H54 (cell line): ENCODE measurements around the gene CTBS.
A peak's percentile ranks its signal among the peaks of the same experiment; 100 is the strongest.
"Not testable (repeated sequence)": the region's sequence is repeated elsewhere in the genome, so short reads cannot be mapped to it uniquely, and the experiment has no call there.

Source experiments
- DNase-seq: peaks from one replicate; pipeline ENCODE4 v3.0.0; 2011; ENCODE audit warnings: low spot score, mixed read lengths; ENCODE audit not compliant: insufficient read length
- FAIRE-seq: peaks from 3 replicates; lab custom pipeline; 2011; peaks lifted over from hg19 to GRCh38; lab: Jason Lieb, UNC
- POLR2A ChIP-seq: IDR thresholded peaks from 2 replicates; pipeline ENCODE4 v1.6.1; 2011; ENCODE audit warnings: low read depth, mild to moderate bottlenecking, low read length

The CTBS gene

DNA sequence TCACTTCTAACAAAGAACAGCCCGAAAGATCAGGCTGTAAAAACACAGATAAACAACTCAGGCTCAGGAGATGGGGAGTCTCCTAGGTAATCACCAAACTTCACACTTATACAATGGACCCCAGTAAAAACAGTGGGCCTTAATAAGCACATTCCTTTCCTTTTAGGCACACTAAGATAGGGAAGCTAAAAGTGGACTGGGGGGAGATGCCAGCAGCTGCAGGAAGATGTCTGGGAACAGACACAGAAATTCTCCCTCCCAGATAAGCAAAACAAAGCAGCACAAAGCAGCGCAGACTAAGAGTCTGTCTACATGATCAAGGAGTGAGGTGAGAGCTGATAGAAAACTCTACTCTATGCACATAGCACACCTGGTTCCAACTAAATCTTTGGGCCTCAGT, 29.0 kb upstream of the CTBS start:
- TF ChIP-seq POLR2A: no peak
- no peak for FAIRE-seq
- DNase-seq: no peak

DNA sequence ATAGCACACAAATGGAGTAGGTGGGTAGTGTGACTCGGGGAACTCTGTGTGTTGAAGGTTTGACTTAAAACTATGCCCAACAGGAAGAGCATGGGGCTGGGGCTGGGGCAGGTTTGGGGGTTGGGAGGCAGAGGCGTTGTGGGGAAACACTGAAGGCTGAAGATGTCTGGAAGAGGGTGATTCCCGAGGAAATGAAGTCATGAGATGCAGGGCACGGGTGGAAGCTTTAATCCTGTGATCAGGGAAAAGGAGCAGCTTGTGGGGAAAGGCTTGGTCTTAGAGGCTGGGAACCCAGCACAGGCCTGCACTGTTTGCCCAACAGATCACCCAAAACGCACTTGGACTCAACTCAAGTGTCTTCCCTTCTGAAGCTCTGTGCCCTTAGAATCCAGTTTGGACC, 26.6 kb upstream of the CTBS start:
- DNase-seq: no peak
- no peak for FAIRE-seq
- TF ChIP-seq POLR2A: no peak

DNA sequence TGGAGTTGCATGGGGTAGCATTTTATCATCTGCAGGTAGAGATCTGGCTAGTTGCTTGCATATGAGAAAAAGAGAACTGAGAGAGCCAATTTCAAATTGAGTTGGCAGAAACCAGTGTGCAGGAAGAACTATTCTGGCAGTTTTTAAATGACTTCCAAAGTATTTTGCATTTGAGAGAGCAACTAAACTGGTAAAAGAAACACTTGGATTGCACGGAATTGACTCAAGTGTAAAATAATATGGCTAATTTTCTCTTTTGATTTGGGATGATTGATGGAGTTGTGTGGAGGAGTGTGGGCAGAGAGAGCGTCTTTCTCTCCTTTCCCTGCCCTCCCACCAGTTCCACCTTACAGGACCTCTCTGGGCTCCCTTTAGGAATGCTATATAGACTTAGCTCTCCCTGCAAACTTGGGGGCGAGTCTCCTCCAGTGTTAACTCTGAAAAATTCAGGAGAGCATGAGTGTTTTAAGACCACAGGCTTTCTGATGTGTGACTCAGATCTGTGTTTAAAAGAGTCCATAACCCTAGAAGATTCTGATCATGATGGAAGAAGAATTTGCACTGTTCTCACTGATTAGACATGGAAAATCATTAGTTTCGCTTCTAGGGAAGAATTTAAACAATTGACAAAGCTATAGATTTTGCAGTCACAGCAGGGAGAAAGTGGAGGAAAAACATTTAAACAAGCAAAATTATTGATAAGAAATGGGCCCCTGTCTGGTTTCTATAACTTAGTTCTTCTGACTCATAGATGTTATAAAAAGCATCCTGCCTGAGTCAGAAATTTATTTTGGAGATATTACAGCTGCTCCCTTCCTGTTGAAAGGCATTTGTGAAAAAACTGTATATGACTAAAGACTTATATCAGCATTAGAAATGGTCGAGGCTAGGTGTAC, 24.9 kb upstream of the CTBS start:
- DNase-seq: peak; percentile 35
- no peak for TF ChIP-seq POLR2A
- FAIRE-seq: no peak

DNA sequence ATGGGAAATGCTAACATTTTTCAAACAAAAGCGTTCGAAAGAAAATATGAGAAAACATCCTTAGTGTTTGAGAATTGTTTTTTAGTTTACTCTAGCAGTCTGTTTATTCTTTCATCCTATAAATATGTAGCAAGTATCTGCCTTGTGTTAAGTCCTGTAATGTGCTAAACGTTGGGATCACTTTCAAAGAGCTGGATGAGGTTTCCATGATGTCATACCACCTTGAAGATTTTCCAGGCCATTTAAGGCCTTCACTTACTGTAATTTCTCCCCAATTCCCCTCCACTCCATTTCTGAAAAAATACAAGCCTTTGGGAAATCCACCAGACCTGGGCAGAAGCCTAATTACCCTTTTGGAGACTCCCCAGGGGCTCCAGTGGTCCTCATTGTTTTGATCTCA, 24.2 kb upstream of the CTBS start:
- DNase-seq (no peak), FAIRE-seq (no peak)
- no peak for TF ChIP-seq POLR2A

DNA sequence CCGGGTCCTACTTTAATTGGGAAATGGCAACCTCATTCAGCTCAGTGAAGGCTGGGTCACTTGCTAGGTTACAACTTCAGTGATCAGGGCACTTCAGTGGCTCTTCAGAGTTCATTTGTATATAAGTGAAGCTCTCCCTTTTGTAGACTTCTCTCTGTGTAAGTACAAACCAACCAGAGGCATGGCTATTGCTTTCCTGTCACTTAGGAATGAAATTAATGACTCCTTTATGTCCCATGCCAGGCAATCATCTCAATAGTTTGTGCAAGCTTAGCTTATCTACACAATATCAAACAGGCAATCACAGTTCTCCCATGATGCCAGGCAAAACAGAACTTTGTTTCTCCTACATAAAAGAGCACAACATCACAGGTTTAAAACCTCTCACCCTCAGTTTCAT, 22.8 kb upstream of the CTBS start:
- TF ChIP-seq POLR2A: no peak
- FAIRE-seq (no peak), DNase-seq (no peak)

DNA sequence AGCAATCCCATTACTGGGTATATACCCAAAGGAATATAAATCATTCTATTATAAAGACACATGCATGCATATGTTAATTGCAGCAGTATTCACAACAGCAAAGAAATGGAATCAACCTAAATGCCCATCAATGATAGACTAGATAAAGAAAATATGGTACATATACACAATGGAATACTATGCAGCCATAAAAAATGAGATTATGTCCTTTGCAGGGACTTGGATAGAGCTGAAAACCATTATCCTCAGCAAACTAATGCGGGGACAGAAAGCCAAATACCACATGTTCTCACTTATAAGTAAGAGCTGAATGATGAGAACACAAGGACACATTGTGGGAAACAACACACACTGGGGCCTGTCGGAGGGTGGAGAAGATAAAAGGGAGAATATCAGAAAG, 20.7 kb upstream of the CTBS start:
- DNase-seq, FAIRE-seq: not testable (repeated sequence)

DNA sequence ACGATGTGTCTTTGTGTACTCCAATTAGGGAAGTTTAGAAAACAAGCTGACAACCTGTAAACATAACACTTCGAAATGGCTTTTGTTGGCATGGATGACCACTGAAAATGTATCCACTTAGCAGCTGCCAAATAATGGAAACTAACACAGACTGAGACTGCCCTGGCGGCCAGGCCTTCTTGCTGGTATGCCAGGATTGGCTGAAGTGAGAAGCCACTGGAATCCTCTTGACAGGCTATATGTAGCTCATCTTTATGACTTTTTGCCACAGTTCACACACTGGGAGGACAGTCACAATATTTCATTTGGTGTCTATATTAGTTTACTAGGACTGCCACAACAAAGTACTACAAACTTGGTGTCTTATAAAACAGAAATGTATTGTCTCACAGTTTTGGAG, 12.9 kb upstream of the CTBS start:
- TF ChIP-seq POLR2A: no peak
- FAIRE-seq (no peak), DNase-seq (no peak)

DNA sequence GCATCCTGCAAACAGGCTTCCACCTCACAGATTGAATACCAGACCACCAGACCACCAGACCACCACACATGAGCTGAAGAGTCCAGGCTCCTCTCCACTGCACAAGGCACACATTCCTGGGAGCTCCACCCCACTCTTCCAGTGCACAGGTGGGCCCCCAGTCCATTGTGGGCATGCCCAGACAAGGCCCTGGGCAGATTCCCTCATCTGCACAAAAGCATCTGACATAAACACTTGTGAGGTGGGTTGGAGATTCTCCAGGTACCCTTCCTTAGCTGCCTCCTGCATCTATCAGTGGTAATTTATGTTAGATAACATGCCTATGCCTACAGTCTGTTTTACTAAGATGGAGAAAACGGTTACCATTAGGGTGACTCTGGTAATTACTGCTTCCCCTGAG, 11.6 kb upstream of the CTBS start:
- DNase-seq: no peak
- no peak for TF ChIP-seq POLR2A
- FAIRE-seq: no peak

DNA sequence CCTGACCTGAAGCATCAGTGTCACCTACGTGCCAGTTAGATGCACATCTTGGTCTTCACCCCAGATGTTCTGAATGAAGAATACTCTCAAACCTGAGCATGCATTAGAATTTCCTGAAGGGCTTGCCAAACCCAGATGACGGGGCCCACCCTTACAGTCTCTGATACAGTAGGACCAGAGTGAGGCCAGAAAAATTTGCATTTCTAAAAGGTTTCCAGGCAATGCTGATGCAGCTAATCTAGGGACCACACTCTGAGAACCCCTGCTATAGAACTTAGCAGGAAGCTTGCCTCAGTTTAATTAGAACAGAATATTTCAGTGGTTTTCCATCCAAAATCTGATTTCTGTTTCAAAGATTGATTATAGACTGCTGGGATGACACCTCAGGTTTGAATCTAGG, 9.9 kb upstream of the CTBS start:
- FAIRE-seq (no peak), DNase-seq (no peak)
- no peak for TF ChIP-seq POLR2A

DNA sequence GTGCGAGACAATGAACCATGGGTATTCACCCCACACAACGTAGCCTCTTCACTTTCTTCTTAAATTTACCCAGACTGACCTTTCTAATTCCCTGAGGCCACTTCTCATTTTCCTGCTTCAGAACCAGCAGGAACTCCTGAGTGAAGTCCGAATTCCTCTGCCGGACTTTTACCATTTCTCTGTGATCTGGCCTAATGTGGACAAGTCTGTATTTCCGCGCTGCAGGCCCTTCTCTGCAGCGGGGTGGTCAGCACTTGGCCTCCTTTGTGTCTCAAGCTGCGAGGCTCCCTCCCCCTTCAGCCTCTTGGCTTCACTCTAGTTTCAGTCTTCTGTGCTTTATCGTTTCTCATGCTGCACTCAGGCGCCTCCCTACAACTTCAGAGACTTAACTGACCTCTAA, 9.4 kb upstream of the CTBS start:
- TF ChIP-seq POLR2A: no peak
- no peak for FAIRE-seq
- DNase-seq: no peak

DNA sequence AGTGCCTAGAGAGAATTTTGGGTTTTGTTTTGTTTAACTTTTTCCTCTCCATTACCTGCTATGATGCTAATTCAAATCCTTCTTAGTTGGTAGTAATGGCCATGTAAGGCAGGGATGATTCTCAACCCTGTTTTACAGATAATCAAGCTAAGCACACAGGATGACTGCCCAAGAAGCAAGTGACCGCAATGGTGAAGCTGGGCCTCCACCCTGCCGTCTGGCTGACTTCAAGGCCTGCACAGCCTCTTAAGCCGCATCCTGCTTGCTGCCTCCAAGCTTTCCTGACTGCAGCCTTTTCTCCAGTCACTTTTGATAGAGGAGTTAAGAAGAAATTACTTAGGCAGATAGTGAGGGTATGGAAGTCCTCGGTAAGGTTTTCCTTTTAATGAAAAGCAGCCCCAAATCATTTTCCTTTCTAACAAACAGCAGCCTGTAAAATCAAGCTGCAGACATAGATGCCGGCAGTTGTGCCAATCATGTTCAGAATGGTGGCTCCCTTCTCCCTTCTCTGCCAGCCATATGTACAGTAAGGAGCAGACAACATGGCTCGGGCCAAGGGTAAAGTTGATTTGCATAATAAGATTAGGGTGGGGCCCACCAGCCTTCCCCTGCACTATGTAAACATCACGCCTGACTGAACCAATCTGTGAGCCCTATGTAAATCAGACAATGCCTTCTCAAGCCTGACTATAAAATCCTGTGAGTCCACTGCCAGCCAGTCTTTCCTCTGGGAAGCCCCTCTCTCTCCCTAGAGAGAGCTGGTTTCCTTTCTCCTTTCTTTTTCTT, 8.8 kb upstream of the CTBS start:
- no peak for TF ChIP-seq POLR2A
- DNase-seq (no peak), FAIRE-seq (no peak)

DNA sequence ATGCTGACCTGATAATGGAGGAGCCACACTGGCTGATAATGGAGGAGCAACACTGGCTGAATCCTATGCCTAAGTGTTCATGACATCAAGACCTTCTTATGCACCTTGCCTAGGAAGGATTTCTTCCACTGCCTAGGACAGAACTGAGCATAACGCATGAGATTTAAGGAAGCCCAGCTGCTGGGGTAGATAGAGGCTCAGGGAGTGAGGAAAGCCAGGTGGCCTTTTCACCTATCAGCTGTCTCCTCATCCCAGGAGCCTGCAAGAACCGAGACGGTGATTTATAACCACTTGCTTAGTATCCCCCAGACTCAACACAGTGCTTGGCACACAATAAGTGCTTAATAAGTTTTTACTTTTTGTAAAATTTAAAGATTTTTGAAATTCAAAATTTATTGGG, 7.4 kb upstream of the CTBS start:
- no peak for TF ChIP-seq POLR2A
- DNase-seq (no peak), FAIRE-seq (no peak)

DNA sequence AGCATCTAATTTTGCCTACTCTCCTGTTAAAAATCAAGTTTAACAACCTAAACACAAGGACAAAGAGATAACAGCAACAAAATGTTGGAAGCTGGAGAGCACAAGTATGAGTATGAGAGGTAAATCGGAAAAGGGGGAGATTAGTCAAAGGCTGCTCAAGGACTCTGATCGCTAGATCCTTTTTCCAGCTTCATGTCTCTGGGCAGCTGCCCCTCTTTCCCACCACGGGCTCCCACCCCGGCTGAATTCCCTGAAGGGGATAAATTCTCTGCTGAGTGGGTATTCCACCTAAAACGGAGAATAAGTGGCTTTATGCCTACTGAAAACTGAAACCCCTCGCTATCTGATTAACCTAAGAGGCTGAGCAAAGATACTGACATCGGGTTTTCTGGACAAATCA, 696 bp upstream of the CTBS start:
- DNase-seq (no peak), FAIRE-seq (no peak)
- TF ChIP-seq POLR2A: no peak

DNA sequence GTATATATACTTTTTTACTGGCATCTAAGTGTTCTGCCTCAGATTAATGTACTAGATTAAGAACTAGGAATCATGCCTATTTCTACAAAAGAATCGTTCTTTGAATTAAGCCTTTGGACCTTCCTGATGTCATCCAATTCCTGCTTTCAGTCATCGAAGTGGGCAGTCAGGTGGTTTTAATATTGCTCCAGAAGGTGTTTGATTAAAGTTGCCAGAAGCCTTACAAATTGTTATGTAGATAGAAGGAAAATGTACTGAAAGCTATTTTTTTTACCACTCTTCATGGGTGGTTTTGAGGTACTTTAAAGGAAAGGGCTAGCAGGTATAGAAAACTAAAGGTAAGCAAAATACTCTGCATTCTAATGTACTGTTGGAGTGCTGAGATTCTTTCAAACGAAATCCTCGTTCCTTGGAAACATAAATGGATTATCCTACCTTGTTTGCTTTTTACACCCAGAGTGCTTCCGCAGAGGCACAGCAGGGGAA, 716 bp downstream of the CTBS start:
- DNase-seq (no peak), FAIRE-seq (no peak)
- no peak for TF ChIP-seq POLR2A

DNA sequence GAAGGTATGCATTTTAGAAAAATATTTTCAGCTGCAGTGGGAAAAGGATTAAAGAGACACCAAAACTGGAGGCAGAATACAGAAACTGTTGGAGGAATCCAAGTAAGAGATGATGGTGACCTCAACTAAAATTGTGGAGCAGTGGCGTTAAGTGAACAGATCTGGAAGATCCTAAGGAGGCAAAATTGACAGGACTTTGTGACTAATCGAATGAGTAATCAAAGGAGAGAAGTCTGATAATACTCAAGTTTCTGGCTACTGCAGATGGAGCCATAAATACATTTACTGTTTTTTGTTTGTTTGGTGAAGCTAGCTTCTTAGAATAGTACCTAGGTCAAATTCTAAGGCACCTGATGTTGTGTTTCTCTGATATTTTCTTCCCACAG, 3.1 kb downstream of the CTBS start:
- TF ChIP-seq POLR2A: no peak
- DNase-seq: peak; percentile 7
- no peak for FAIRE-seq
